Mesothelial cell of epicardium (in vitro differentiated cells): ENCODE results near the gene CLEC16A. TPM values are rescaled to one million over a fixed set of nuclear protein-coding genes. Genes with fewer than 3 reads are reported as not detected.

Source experiments
- DNase-seq, 2 experiments: peaks; one replicate each; pipeline ENCODE4 v3.0.0; 2021; ENCODE audit warnings: low spot score in 2 of 2; ENCODE audit not compliant: unreplicated experiment in 2 of 2
- H3K27ac Mint-ChIP-seq: 2 replicates; pipeline ENCODE4 v1.8.0; 2021; ENCODE audit warnings: mixed read lengths
- H3K27me3 Mint-ChIP-seq: 2 replicates; pipeline ENCODE4 v1.8.0; 2021; ENCODE audit warnings: low read depth, mixed read lengths
- H3K36me3 Mint-ChIP-seq: 2 replicates; pipeline ENCODE4 v1.8.0; 2021; ENCODE audit warnings: mixed read lengths
- H3K4me1 Mint-ChIP-seq: 2 replicates; pipeline ENCODE4 v1.8.0; 2021; ENCODE audit warnings: mixed read lengths
- H3K4me3 Mint-ChIP-seq: 2 replicates; pipeline ENCODE4 v1.8.0; 2021; ENCODE audit warnings: mild to moderate bottlenecking, moderate library complexity, mixed read lengths
- H3K9me3 Mint-ChIP-seq: 2 replicates; pipeline ENCODE4 v1.8.0; 2021; ENCODE audit warnings: mixed read lengths
- CTCF ChIP-seq: fragments of 200-600 bp; sonication (generic); IDR thresholded peaks from one replicate; pipeline ENCODE4 v1.5.0; 2021; ENCODE audit warnings: antibody characterized with exemption; ENCODE audit not compliant: unreplicated experiment
- total RNA-seq: library from RNA; stranded (reverse); gene quantifications from 3 replicates; pipeline ENCODE4 v1.2.1, GENCODE V29; 2021

The CLEC16A gene
- total RNA-seq, 1 donor from 2014 or later, result 43.3 TPM

- Mint-ChIP-seq H3K27me3 (no peaks in the 10 kb centered on the region), H3K36me3 (peaks cover 70% of the 10 kb centered on the region), H3K4me3 (no peak overlapping the region), H3K9me3 (peaks cover 37% of the 10 kb centered on the region), H3K27ac (no peak overlapping the region), H3K4me1 (peaks cover 8% of the 10 kb centered on the region)
- no peak for DNase-seq
- no peak for TF ChIP-seq CTCF
Observed at GRCh38 chr16:11024333-11025053, 80.1 kb downstream of the CLEC16A start.

GRCh38 chr16:11025120-11025531 lies 80.8 kb downstream of the CLEC16A start:
- no peaks in the 10 kb centered on the region for H3K27me3 Mint-ChIP-seq
- no peak for TF ChIP-seq CTCF
- no peak overlapping the region for H3K4me3 Mint-ChIP-seq
- peaks cover 42% of the 10 kb centered on the region for H3K9me3 Mint-ChIP-seq
- no peak for DNase-seq
- no peak overlapping the region for H3K27ac Mint-ChIP-seq
- H3K36me3 Mint-ChIP-seq, result peaks cover 74% of the 10 kb centered on the region
- peaks cover 8% of the 10 kb centered on the region for H3K4me1 Mint-ChIP-seq

- no peak overlapping the region for H3K4me3 Mint-ChIP-seq
- peaks cover 79% of the 10 kb centered on the region for H3K36me3 Mint-ChIP-seq
- H3K27me3 Mint-ChIP-seq, result no peaks in the 10 kb centered on the region
- no peak for DNase-seq
- H3K4me1 Mint-ChIP-seq, result peaks cover 25% of the 10 kb centered on the region
- TF ChIP-seq CTCF, result no peak
- peaks cover 41% of the 10 kb centered on the region for H3K9me3 Mint-ChIP-seq
- H3K27ac Mint-ChIP-seq, result no peak overlapping the region
Observed at GRCh38 chr16:11029948-11030347, 85.6 kb downstream of the CLEC16A start.

- H3K9me3 Mint-ChIP-seq, result peaks cover 31% of the 10 kb centered on the region
- H3K27ac Mint-ChIP-seq, result no peak overlapping the region
- no peaks in the 10 kb centered on the region for H3K27me3 Mint-ChIP-seq
- no peak for TF ChIP-seq CTCF
- peaks cover 28% of the 10 kb centered on the region for H3K4me1 Mint-ChIP-seq
- H3K36me3 Mint-ChIP-seq, result peaks cover 73% of the 10 kb centered on the region
- no peak for DNase-seq
- H3K4me3 Mint-ChIP-seq, result no peak overlapping the region
Observed at GRCh38 chr16:11030990-11031510, 86.7 kb downstream of the CLEC16A start.

- no peak for DNase-seq
- Mint-ChIP-seq H3K4me3 (no peak overlapping the region), H3K36me3 (peaks cover 65% of the 10 kb centered on the region), H3K9me3 (peaks cover 20% of the 10 kb centered on the region), H3K27ac (no peak overlapping the region), H3K4me1 (peaks cover 32% of the 10 kb centered on the region), H3K27me3 (no peaks in the 10 kb centered on the region)
- no peak for TF ChIP-seq CTCF
Observed at GRCh38 chr16:11032000-11032921, 87.9 kb downstream of the CLEC16A start.
